Activated naive CD8-positive, alpha-beta T cell (primary cell): ENCODE results near the gene URM1.
A peak's percentile ranks its signal among the peaks of the same experiment; 100 is the strongest.

Source experiments
- H3K27ac Mint-ChIP-seq: one replicate; pipeline ENCODE4 v1.8.0; 2021; ENCODE audit warnings: mixed read lengths
- H3K27me3 Mint-ChIP-seq: one replicate; pipeline ENCODE4 v1.8.0; 2021; ENCODE audit warnings: mixed read lengths
- H3K36me3 Mint-ChIP-seq: one replicate; pipeline ENCODE4 v1.8.0; 2021; ENCODE audit warnings: mixed read lengths
- H3K4me1 Mint-ChIP-seq: one replicate; pipeline ENCODE4 v1.8.0; 2021; ENCODE audit warnings: low read depth, mixed read lengths
- H3K4me3 Mint-ChIP-seq: one replicate; pipeline ENCODE4 v1.8.0; 2021; ENCODE audit warnings: mild to moderate bottlenecking, mixed read lengths
- H3K9me3 Mint-ChIP-seq: one replicate; pipeline ENCODE4 v1.8.0; 2021; ENCODE audit warnings: low read depth, mixed read lengths

Gene URM1

GRCh38 chr9:128365525-128365924 lies 5.6 kb upstream of the URM1 start:
- H3K27ac Mint-ChIP-seq: no peak overlapping the region
- H3K4me3 Mint-ChIP-seq: no peak overlapping the region
- peaks cover 20% of the 10 kb centered on the region for H3K4me1 Mint-ChIP-seq
- H3K27me3 Mint-ChIP-seq: no peaks in the 10 kb centered on the region
- H3K9me3 Mint-ChIP-seq: no peaks in the 10 kb centered on the region
- H3K36me3 Mint-ChIP-seq: no peaks in the 10 kb centered on the region

- Mint-ChIP-seq H3K4me1 (peaks cover 36% of the 10 kb centered on the region), H3K27me3 (no peaks in the 10 kb centered on the region), H3K9me3 (no peaks in the 10 kb centered on the region), H3K4me3 (peak overlapping the region; percentile 27), H3K27ac (no peak overlapping the region), H3K36me3 (peaks cover 11% of the 10 kb centered on the region)
These were observed 2.0 kb upstream of the URM1 start for GRCh38 chr9:128369024-128369706.

DNA sequence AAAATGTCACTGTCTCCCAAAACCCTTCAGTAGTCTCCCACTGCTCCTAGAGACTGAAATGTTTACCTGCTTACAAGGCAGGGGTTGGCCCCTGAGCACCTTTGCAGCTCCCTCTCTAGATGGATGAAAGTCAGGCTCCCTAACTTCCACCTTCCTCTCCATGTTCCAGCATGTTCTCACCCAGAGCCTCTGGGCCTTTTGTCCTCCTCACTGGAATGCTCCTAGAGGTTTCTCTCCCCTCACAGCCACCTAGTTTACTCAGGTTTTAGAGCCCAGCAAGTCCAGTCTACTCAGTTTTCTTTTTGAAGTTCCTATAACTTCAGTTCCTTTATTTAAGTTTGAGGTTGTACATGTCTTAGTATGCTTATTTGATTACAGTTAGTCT lies 815 bp upstream of the URM1 start:
- Mint-ChIP-seq H3K27ac (peak overlapping the region; percentile 85), H3K4me1 (peaks cover 36% of the 10 kb centered on the region), H3K27me3 (no peaks in the 10 kb centered on the region), H3K4me3 (peak overlapping the region; percentile 99), H3K9me3 (no peaks in the 10 kb centered on the region), H3K36me3 (peaks cover 11% of the 10 kb centered on the region)

DNA sequence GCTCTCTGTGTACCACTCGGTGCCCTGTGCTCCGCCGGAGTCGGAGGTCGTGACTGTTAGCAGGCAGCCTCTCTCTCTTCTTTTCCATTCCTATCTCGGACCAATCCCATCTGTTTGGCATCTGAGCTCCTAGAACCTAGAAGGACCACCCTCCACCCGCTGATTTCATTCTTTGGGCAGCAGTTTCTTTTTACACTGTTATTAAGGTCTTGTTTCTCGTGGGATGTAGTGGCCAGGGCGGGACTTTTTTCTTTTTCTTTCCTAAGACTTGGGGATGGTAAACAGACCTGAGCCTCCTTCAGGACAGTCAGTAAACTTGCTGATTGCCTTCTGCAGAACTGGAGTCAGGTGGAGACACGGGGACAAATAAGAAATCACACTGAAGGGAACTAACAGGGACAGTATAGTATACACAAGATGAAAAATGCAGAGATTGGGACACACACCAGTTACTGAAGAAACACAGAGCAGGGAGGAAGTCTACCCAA lies 500 bp downstream of the URM1 start:
- H3K4me1 Mint-ChIP-seq: peaks cover 34% of the 10 kb centered on the region
- H3K27ac Mint-ChIP-seq: peak overlapping the region; percentile 85
- H3K36me3 Mint-ChIP-seq: peaks cover 11% of the 10 kb centered on the region
- H3K27me3 Mint-ChIP-seq: no peaks in the 10 kb centered on the region
- H3K4me3 Mint-ChIP-seq: peak overlapping the region; percentile 99
- H3K9me3 Mint-ChIP-seq: no peaks in the 10 kb centered on the region

DNA sequence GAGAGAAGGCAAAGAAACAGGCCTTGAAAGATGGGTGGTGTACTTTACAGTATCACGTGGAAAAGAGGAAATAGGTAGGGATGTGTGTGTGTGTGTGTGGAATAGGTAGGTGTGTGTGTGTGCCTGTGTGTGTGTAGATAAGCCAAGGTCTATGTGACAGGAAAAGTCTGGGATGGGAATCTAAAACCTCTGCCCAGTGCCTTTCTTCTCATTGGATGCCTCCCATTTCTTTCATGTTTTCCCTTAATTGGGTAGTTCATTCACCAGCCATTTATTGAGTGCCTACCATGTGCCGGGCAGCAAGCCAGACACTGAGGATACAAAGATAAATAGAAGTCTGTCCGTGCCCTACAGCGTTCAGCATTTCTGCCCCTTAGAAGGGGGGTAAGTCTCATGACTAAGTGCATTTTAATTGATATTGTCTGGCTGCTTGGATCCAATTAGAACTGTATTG lies 1.0 kb downstream of the URM1 start:
- H3K27ac Mint-ChIP-seq: peak overlapping the region; percentile 85
- H3K4me1 Mint-ChIP-seq: peaks cover 36% of the 10 kb centered on the region
- no peaks in the 10 kb centered on the region for H3K9me3 Mint-ChIP-seq
- H3K27me3 Mint-ChIP-seq: no peaks in the 10 kb centered on the region
- peak overlapping the region; percentile 99 for H3K4me3 Mint-ChIP-seq
- H3K36me3 Mint-ChIP-seq: peaks cover 11% of the 10 kb centered on the region

DNA sequence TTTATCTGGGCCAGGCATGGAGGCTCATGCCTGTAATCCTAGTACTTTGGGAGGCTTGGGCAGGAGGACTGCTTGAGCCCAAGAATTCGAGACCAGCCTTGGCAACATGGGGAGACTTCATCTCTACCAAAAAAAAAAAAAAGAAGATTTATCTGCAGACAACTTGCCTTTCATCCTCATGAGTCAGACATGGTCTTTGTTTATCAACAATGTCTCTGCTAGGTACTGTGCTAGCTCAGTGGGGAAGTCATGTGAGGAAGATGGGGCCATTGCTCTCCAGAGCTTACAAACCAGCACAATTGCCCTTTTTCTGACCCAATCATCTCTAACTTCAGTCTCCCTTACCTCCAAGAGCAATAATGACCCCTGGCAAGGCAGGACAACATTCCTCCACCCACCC lies 1.6 kb downstream of the URM1 start:
- peaks cover 36% of the 10 kb centered on the region for H3K4me1 Mint-ChIP-seq
- peak overlapping the region; percentile 99 for H3K4me3 Mint-ChIP-seq
- peaks cover 11% of the 10 kb centered on the region for H3K36me3 Mint-ChIP-seq
- H3K27me3 Mint-ChIP-seq: no peaks in the 10 kb centered on the region
- no peaks in the 10 kb centered on the region for H3K9me3 Mint-ChIP-seq
- peak overlapping the region; percentile 85 for H3K27ac Mint-ChIP-seq

- H3K27me3 Mint-ChIP-seq: no peaks in the 10 kb centered on the region
- no peak overlapping the region for H3K4me3 Mint-ChIP-seq
- peaks cover 36% of the 10 kb centered on the region for H3K4me1 Mint-ChIP-seq
- peaks cover 12% of the 10 kb centered on the region for H3K36me3 Mint-ChIP-seq
- H3K27ac Mint-ChIP-seq: no peak overlapping the region
- no peaks in the 10 kb centered on the region for H3K9me3 Mint-ChIP-seq
These were observed 3.1 kb downstream of the URM1 start for GRCh38 chr9:128374221-128374675.

DNA sequence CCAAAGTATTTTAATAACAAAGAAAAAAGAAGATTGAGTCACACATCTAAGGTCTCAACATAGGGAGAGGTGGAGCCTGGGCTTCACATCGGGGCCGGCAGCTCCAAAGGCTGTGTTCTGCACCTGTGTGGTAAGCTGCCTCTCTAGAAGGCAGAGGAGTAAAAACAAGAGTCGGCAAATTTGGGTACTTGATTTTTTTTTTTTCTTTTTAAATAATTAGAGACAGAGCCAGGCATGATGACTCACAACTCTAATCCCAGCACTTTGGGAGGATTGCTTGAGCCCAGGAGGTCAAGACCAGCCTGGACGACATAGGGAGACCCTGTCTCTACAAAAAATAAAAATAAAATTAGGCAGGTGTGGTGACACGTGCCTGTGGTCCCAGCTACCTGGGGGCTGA lies 4.7 kb downstream of the URM1 start:
- Mint-ChIP-seq H3K4me3 (no peak overlapping the region), H3K36me3 (peaks cover 12% of the 10 kb centered on the region), H3K27ac (no peak overlapping the region), H3K4me1 (peaks cover 28% of the 10 kb centered on the region), H3K27me3 (no peaks in the 10 kb centered on the region), H3K9me3 (no peaks in the 10 kb centered on the region)

DNA sequence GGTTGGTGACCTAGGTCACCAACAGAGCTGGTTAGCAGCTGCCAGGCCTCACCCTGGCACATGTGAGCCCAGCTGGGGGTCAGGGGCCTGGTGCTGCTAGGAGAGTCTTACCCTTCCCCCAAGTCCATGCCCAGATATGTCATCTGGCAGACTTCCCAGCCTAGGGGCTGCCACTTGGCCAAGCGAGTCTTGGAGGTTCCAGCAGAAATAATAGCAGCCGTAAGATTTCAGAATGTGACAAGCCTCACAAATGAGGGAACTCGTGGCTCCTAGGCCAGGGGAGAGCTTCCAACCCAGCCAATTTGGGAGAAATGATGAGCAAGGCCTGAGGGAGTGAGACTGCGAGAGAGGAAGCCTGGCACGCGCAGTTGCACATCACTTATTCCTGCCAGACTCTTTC lies 11.1 kb downstream of the URM1 start:
- Mint-ChIP-seq H3K4me3 (no peak overlapping the region), H3K27ac (no peak overlapping the region), H3K36me3 (peaks cover 2% of the 10 kb centered on the region), H3K9me3 (no peaks in the 10 kb centered on the region), H3K4me1 (no peaks in the 10 kb centered on the region), H3K27me3 (no peaks in the 10 kb centered on the region)

- H3K4me3 Mint-ChIP-seq: no peak overlapping the region
- H3K27ac Mint-ChIP-seq: no peak overlapping the region
- no peaks in the 10 kb centered on the region for H3K27me3 Mint-ChIP-seq
- H3K9me3 Mint-ChIP-seq: no peaks in the 10 kb centered on the region
- peaks cover 2% of the 10 kb centered on the region for H3K36me3 Mint-ChIP-seq
- H3K4me1 Mint-ChIP-seq: no peaks in the 10 kb centered on the region
These were observed 12.0 kb downstream of the URM1 start for GRCh38 chr9:128383007-128383753.

DNA sequence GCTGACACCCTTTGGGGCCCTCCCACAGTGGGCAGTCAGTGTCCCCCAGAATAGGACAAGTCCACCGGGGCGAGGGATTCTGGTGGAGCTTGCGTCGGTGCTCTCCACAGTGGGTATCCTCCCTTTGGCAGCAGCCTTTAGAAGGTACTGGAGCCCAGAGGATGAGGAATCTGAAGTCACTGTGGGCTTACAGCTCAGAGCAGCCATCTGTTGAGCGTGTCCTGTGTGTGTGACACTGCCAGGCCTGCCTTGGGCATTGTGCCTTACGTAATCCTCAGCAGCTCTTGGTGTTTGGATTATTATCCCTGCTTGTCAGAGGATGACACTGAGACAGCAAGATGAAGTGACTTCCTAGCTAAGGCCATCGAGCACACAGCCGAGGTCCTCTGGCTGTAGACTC lies 12.6 kb downstream of the URM1 start:
- Mint-ChIP-seq H3K27me3 (no peaks in the 10 kb centered on the region), H3K4me1 (no peaks in the 10 kb centered on the region), H3K27ac (no peak overlapping the region), H3K4me3 (no peak overlapping the region), H3K36me3 (peaks cover 2% of the 10 kb centered on the region), H3K9me3 (no peaks in the 10 kb centered on the region)

DNA sequence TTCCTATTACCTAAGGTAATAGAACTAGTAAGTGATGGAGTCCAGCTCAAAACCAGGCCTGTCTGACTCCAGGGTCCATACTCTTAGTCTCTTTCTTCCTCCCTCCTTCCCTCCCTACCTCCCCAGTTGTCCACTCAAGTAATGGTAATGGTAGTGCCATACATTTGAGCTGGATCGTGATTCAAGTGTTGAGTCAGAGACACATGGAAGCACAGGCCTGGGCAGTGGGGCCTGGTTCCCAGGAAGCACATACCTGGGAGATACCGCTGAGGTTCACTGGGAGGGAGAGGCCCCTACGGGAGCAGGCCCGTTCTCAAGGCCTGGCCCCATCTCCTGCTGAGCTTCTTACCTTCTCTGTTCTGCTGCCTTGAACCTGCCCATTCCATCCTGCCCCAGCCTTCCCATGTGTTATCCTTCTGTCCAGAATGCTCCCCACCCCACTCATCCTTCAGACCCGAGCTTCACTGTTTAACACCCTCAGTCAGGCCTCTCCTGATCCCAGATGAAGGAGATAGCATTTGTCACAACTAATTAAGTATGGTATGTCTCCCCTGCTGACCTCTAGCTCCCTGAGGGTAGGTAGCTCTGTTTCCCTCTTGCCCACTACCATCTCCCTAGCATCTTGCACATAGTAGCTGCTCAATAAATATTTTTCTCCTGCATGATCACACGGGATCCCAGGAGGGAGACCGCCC lies 13.8 kb downstream of the URM1 start:
- no peaks in the 10 kb centered on the region for H3K36me3 Mint-ChIP-seq
- no peaks in the 10 kb centered on the region for H3K9me3 Mint-ChIP-seq
- no peak overlapping the region for H3K4me3 Mint-ChIP-seq
- no peaks in the 10 kb centered on the region for H3K4me1 Mint-ChIP-seq
- no peaks in the 10 kb centered on the region for H3K27me3 Mint-ChIP-seq
- H3K27ac Mint-ChIP-seq: peak overlapping the region; percentile 16

DNA sequence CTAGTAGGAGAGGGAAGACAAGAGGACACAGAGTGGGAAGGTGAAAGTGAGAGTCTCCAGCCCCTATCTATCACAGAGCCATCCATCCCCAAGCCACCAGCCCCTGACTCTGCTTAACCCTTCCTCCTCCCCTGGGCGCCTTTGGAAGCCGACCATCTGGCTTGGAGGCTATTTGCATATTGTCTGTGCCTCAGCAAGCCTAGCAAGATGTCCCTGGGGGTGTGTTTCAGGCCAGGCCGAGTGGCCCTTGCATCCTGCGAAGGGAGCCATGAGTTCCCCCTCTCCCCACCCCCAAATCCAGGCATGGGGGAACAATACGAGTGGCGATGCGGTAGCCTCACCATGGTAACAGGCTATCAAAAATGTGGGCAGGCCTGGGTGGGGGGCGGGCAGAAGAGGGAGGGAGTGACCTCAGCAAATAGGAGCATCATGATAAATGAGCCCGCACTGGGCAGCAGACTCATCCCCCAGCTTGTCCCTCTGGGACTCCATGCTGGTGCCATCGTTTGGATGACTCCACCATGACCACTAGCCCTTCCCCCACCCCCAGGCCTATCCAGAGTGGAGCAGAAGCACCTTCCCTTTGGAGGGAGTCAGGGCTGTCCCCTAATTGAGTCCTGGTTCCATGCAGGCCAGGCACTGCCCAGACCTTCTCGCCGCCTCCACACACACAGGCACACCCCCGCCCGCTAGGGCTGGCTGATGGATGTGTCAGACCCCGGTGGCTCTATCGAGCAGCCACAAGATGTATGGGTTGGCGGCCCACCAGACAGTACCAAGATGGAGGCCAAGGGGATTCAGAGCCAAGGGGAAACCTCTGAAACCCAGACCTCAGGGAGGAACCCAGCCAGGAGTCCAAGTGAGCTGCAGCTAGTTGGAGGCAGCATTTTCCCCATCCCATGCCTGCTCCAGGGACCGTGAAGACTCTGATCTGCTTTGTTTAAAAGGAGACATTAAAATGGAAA lies 14.6 kb downstream of the URM1 start:
- H3K27ac Mint-ChIP-seq: no peak overlapping the region
- H3K27me3 Mint-ChIP-seq: no peaks in the 10 kb centered on the region
- no peaks in the 10 kb centered on the region for H3K4me1 Mint-ChIP-seq
- H3K36me3 Mint-ChIP-seq: no peaks in the 10 kb centered on the region
- no peaks in the 10 kb centered on the region for H3K9me3 Mint-ChIP-seq
- no peak overlapping the region for H3K4me3 Mint-ChIP-seq

DNA sequence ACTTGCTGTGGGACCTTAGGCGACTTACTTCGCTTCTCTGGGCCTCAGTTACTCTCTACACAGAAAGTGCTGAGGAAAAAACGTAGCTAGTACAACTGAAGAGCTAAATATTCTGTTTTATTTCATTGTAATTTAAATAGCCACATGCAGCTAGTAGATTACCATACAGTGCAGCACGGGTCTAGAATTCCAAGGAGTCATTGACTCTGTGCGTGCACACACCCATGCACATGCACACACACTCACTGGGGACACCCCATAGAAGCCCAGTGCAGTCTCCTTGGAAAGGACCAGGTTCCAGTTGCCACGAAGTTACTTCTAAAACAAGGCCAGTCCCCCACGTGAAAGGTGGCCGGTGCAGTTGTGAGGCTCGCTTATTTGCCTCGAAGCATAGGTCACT lies 17.0 kb downstream of the URM1 start:
- H3K27me3 Mint-ChIP-seq: no peaks in the 10 kb centered on the region

More for the DNA sequence above, 17.0 kb downstream of the URM1 start:
- Mint-ChIP-seq H3K9me3 (no peaks in the 10 kb centered on the region), H3K4me1 (no peaks in the 10 kb centered on the region), H3K4me3 (no peak overlapping the region), H3K27ac (no peak overlapping the region), H3K36me3 (no peaks in the 10 kb centered on the region)
